Measurements from ENCODE around the gene SPATA3.

Gene SPATA3

DNA sequence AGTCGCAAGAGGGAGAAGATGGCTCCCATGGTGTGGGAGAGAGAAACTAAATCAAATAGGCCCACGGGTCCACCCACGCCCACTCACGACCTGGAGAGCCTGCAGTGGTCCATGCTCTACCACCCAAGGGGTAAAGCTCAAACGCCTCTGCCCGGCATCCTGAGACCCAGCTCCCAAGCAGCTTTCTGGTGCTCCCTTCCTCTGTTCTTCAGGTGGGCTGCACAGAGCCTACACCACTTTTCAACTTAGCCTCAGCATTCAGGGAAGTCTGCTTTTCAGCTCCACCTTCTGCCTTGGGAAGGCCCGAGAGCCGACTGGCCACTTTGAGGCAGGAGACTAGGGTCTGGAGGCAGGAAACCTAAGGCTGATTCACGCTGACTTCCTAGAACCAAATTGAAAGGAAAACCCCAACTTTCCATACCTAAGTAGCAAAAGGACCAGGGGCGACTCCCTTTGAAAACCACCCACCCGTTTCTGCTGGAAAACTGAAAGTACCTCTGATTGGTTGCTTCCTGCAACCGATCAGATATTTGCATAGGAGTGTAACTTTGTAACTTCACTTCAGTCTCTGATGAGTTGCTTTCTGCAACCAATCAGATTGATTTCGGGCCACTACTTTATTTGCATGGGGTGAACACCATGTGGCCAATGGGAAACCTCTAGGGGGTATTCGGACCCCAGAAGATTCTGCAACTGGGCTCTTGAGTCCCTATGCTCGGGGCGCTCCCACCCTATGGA lies 26.8 kb upstream of the SPATA3 start:
- no peak for DNase-seq

DNA sequence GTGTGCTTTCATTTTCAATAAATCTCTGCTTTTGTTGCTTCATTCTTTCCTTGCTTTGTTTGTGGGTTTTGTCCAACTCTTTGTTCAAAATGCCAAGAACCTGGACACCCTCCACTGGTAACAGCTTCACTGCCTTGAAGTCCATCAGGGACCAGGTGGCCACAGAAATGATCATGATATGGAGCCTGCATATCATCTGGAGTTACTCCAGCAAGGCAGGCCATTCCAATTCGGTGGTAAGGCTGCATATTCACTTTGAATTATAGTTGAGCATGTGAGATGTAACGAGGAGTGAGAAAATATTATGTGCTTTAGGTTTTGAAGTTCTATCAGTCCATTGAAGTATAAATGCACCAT lies 26.3 kb upstream of the SPATA3 start:
- DNase-seq = no peak

- no peak for DNase-seq
Observed at GRCh38 chr2:230972046-230972445, 23.9 kb upstream of the SPATA3 start.

DNA sequence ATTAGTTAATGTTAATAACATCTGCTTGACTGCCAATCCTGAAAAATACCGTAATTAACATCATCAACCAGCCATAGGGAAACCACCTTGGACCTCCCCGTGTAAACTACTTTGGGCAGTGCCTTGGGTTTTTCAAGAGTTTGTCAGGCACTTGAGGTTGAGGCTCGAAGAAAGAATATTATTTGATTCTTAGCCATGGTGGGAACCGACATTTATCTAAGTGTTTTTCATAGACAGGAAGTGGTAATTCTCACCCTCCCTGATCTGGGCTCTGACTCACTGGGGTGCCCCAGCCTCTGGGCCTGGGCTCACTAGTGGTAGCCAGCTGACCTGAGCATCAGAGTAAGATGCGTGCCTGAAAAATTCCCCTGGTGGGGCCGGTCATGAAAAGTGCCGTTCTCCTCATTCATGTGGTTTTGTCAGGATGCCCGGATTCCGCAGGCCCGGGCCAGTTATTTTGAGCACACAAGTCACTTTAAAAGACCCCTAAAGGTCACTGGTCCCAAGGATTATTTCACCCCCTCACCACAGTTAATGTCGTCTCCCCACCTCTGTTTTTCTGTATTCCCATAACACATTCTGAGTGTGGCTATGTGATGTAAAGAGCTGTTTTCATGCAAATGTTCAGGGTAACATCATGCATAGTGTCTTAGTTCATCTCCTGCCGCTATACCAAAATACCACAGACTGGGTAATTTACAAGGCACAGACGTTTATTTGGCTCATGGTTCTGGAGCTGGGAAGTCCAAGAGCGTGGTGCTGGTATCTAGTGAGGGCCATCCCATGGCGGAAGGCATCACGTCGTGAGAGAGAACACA lies 21.6 kb upstream of the SPATA3 start:
- no peak for DNase-seq

DNA sequence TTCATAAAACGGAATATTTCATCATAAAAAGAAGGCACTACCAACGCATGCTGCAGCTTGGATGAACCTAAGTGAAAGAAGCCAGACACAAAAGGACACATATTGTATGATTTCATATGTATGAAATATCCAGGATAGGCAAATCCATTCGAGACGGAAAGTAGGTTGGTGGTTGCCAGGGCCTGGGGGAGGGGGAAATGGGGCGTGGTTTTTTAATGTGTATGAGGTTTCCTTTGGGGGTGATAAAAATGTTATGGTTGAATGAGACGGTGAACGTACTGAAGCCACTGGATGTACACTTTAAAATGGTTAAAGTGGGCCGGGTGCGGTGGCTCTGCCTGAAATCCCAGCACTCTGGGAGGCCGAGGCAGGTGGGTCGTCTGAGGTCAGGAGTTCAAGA lies 20.0 kb upstream of the SPATA3 start:
- DNase-seq = no peak

- DNase-seq = no peak
Observed at GRCh38 chr2:230976671-230977171, 19.2 kb upstream of the SPATA3 start.

DNA sequence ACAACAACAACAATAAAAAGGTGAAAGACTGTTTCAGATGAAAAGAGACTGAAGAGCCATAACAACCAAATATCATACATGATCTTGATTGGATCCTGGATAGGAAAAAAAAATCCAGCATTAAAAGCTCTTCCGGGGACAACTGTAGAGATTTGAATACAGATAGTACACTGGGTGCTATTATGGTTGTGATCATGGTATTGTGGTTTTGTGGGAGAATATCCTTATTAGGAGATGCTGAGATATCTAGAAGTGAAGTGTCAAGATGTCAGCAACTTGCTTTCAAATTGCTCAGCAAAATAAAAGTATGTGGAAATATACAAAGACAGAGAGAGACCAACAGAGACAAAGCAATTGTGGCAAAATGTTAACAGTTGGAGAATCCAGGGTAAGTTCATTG lies 15.5 kb upstream of the SPATA3 start:
- no peak for DNase-seq

GRCh38 chr2:230981704-230982103 lies 14.2 kb upstream of the SPATA3 start:
- no peak for DNase-seq

DNA sequence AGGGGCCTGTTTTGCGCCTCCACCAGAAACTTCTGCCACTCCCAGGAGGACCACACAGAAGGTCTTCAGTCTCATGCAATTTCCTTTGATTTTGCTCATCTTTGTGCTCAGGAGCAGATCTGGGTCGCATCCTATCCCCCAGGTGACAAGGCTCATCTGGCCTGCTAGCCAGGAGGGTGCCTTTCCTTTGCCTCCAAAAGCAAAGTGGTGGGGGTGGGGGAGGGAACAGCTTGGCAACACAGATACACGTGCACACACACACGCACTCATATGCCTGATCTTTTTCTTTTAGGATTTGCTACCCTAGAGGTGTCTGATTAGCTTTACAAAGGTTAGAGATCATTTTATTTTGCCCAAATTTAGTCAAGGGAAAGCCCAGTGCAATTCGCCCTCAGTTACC lies 13.8 kb upstream of the SPATA3 start:
- DNase-seq = no peak

GRCh38 chr2:230982528-230982927 lies 13.4 kb upstream of the SPATA3 start:
- no peak for DNase-seq

DNA sequence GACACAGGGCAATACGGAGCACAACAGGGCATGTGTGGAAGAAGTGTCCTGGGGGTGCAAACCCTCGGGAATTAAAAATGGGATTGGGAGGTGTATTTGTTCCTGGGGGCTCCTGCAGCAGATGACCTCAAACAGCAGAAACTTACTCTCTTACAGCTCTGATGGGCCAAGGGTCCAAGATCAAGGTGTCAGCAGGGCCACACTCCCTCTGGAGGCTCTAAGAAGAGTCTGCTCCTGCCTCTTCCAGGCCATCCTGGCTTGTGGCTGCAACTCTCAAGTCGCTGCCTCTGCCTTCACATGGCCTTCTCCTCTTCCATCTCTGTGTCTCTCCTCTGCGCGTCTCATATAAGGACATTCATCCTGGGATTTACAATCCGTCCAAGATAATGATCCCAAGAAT lies 12.4 kb upstream of the SPATA3 start:
- no peak for DNase-seq

- no peak for DNase-seq
Observed at GRCh38 chr2:230984393-230985220, 11.3 kb upstream of the SPATA3 start.

DNA sequence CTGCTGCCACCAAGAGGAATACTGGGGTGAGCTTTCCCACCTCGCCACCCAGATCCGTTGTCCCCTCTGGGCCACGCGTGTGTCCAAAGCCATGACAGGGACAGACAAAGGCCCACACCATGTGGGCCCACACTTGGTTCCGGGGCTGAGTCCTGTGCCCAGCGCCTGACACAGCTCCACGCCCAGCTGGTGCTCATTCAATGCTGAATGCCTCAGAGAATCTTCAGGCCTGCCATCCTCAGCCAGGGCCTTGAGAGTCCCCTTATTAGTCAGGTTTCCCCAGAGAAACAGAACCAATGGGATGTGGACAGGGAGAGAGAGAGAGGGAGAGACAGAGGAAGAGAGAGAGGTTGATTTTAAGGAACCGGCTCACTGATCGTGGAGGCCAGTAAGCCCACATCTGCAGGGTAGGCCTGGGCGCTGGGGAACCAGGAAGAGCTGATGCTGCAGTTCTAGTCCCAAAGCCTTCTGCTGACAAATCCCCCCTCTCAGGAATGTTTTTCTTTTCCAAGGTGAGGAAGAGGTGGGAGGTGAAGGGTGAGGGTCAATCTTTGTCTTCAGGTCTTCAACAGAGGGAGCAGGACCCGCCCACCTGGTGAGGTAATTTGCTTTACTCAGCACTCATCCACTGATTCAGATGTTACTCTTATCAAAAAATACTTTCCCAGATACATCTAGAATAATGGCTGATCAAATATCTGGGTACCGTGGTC lies 10.2 kb upstream of the SPATA3 start:
- DNase-seq = no peak

DNA sequence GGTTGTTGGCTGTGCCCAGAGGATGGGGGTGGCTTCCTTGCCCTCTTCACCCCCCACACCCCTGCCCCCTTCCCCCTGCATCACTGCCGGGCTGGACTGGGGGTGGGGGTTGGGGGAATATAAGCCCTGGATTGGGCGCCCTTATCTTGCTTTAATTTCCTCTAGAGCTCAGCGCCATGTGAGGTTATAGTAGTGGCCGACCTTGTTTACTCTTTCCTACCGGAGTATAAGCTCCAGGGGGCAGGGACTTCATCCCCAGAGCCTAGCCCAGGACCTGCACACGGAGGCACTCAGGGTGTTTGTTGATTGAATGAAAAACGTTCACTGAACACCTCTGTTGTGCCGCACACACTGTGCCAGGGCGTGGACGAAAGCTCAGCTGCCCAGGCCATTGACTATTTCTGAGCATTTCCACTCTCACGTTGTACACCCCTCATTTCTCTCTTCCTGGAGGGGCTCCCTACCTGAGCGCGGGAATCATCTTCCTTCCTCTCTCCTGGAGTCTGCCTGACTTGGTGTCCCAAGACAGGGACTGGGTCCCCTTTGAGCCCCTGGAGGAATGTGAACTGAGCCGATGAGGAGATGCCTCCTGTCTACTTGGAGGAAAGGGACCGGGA lies 9.3 kb upstream of the SPATA3 start:
- no peak for DNase-seq

- DNase-seq = peak; percentile 21 to 71
Observed at GRCh38 chr2:230987137-230988020, 8.5 kb upstream of the SPATA3 start.

GRCh38 chr2:230989731-230990130 lies 6.2 kb upstream of the SPATA3 start:
- DNase-seq = no peak

- no peak for DNase-seq
Observed at GRCh38 chr2:230990131-230990898, 5.6 kb upstream of the SPATA3 start.

DNA sequence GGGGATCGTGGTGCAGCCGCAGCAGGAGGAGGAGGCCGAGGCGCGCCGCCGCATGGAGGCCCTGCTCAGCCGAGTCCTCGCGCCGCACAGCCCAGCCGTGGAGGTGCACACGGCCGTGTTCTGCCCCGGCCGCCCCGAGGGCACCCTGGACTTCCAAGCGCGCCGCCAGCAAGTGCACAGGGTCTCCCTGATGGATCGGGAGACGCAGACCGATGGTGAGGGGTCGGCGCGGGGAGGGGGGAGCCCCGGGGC lies 5.1 kb upstream of the SPATA3 start:
- DNase-seq = no peak

DNA sequence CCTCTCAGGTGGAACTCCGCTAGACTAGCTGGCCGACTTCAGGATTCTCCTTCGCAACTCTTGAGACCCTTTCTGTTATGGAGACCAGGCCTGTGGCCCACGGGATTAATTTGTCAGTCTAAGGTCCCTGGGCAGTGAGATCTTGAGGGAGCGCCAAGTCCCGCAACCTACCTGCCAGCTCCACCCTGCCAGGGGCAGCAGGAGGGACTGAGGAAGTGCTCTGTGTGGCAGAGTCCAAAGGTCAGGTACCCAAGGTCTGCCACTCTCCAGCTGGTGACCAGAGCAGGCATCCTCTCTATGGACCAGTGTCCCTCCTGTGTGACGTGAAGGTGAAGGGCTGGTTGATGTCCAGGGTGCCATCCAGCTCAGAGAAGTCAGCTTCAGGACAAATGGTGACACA lies 4.3 kb upstream of the SPATA3 start:
- no peak for DNase-seq

GRCh38 chr2:230996661-230997060 lies 740 bp downstream of the SPATA3 start:
- DNase-seq = no peak

DNA sequence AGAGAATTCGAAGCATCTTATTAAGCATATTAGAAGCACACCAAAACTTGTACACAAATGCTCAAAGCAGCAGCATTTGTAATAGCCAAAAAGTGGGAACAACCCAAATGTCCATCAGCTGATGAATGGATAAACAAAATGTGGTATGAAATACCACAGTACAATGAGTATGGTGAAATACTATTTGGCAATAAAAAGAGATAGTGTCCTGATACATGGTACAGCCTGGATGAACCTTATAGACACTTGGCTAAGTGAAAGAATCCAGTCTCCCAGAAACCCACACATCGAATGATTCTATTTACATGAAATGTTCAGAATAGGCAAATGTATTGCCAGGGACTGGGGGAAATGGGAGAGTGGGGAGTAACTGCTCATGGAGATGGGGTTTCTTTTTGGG lies 3.0 kb downstream of the SPATA3 start:
- DNase-seq = no peak

Measured in NCI-H524 (cell line).